GM18507 (cell line): ENCODE data around the gene FAM151A.

Source experiments
- DNase-seq: peaks from one replicate; pipeline ENCODE4 v3.0.0; 2011; ENCODE audit warnings: low read depth; ENCODE audit not compliant: insufficient read length; ENCODE audit errors: extremely low spot score
- FAIRE-seq: peaks from 2 replicates; lab custom pipeline; 2011; peaks lifted over from hg19 to GRCh38; lab: Jason Lieb, UNC

The FAM151A gene

DNA sequence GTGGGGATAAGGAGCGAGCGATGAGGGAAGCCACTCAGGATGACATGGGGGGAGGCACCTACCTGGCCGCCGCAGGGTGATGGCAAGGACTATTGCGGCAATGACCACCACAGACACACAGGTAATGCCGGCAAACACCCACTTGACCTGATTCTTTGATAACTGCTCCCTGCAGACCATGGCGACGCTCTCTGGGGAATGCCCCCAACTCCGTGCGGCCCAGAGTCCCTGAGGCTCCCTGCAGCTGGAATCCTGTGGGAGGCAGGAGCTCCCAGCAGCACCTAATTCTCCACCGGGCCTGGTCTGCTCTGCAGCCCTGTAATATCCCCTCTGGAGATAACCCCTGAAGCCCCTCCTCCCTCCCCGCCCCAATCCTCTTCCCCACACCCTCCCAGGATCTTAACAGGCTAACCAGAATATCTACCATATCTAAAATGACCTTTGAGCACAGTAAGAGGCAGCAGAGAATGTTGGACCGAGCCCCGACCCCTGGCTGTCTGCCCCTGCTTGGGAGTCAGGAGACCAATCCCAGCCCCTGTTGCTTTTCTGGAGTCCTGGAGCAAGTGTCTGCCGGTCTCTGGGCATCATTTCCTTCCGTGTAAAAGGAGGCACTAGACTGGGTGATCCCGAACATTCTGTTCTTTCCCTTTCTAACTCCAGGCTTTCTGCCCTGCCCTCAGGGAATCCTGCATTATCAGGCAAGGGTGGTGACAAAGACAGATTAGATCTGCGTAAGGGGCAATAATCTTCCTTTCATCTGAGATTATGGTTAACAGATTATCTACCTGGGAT, at the start of gene FAM151A:
TSS of gene FAM151A (minus strand) at position 310 of the 792 bp plus-strand sequence. CDS start at position 180, 130 bp downstream.
- FAIRE-seq (no peak), DNase-seq (no peak)

DNA sequence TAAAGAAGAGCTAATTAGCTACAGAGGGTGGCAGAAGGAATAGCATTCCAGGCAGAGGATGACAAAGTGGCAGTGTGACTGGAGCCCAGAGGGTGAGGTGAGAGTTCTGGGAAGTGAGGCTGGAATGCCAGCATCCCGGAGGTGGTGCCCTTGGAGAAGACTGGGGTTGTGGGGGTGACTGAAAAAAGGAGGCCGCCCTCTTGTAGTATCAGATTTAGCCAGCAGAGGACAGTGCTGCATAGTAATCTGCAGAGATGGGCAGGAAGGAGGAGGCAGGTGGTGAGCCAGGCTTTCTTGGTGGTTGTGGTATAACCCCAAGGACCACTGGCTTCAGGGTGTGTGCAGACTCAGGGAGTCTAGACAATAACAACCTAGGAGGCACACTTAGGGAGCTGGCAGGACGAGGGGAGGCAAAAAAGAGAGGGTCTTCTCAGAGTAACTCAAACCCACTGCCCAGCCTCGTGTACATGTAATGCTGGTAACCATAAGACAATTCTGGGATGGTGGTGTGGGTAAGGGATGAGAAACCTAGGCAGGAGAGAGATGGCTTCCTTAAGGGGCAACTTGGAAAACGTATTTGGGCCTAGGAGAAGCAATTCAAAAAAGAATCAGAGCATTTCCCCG, 48.8 kb upstream of the FAM151A start:
- DNase-seq (peak; percentile 40), FAIRE-seq (peak; percentile 64)

DNA sequence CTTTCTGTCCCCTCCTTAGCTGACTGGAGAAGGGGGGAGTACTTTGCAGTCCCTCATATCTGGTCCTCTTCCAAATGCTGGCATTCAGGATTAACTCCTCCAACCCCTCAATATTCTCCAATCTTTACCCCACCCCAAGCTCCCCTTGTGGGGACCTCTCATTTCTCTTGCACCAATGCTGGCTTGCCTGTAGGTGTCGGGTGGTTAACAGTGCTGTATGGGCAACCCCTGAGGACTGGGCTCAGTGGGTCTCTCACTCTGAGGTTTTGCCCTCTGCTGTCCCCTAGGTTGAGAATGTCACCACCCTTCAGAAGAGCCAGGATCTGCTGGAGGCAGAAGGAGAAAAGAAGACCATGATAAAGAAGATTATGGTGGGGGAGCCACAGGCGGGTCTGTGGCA, 45.2 kb upstream of the FAM151A start:
- no peak for FAIRE-seq
- no peak for DNase-seq

GRCh38 chr1:54667797-54668196, 44.5 kb upstream of the FAM151A start:
- no peak for DNase-seq
- FAIRE-seq = no peak

DNA sequence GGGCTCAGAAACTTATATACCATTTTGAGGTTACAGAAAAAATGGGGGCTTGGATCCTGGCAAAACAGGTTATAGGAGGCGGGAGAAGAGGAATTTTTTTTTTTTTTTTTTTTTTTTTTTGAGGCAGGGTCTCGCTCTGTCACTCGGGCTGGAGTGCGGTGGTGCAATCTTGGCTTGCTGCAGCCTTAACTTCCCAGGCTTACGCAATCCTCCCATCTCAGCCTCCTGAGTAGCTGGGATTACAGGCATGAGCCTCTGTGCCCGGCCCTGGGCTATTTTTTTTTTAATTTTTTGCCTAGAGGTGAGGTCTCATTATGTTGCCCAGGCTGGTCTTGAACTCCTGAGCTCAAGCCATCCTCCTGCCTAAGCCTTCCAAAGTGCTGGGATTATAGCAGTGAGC, 43.0 kb upstream of the FAM151A start:
- no peak for FAIRE-seq
- no peak for DNase-seq

GRCh38 chr1:54665852-54666251, 42.5 kb upstream of the FAM151A start:
- FAIRE-seq (no peak), DNase-seq (no peak)

- FAIRE-seq = no peak
- DNase-seq = no peak
Measured at GRCh38 chr1:54664364-54664763, 41.0 kb upstream of the FAM151A start.

- DNase-seq (no peak), FAIRE-seq (no peak)
Measured at GRCh38 chr1:54663725-54664124, 40.4 kb upstream of the FAM151A start.

GRCh38 chr1:54658164-54658913, 35.0 kb upstream of the FAM151A start:
- no peak for DNase-seq
- no peak for FAIRE-seq

DNA sequence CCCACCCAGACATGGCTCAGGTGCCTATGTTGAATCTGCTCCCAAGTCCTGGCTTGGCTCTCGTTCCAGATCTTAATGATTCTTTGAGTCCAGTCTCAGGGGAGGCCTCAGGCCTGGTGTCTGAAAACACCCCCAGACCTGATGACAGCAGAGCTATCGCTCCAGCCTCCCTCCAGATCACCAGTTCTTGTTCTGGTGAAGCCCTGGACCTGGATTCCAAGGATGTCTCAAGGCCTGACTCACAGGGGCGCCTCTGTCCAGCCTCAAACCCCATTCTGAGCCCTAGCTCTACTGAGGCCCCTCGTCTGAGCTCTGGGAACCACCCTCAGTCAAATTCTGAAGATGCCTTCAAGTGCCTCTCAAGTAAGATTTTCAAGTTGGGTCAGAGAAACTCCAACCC, 29.7 kb upstream of the FAM151A start:
- FAIRE-seq (no peak), DNase-seq (no peak)

DNA sequence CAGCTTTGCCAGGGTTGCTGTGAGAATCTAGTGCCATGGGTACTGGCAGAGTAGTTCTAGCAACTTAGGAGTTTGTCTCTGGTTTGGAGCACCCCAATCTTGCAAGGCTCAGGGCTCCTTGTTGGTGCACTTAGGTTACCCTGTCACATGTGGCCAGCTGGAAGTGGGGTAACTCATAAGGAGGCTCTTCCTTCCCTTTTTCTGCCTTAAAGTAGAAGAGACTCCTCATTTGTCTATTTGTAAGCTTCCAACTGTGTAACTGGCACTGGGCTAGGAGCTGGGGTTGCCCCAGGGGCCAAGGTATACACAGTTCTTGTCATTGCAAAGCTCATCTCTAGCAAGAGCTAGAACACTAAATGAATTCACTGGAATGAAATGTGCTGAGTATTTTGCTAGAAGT, 28.8 kb upstream of the FAM151A start:
- no peak for DNase-seq
- no peak for FAIRE-seq

DNA sequence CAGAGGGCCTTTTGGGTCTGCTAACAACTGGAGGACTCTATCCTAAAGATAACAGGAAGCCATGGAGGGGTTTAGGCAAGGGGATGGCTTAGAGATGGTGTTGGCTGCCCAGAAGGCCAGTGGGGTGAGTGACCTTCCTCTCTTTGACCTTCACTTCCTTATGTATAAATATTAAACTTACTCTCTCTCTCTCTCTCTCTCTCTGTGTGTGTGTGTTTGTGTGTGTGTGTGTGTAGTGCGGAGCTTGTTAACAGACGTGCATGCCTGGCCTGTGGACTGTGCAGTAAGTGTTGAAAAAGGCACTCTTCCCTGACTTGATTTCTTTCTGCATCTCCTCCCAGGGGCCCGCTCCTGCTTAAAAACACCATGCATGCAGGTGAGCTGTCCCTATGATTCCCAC, 28.3 kb upstream of the FAM151A start:
- DNase-seq (no peak), FAIRE-seq (no peak)

- FAIRE-seq = no peak
Measured at GRCh38 chr1:54650417-54650816, 27.1 kb upstream of the FAM151A start.

DNA sequence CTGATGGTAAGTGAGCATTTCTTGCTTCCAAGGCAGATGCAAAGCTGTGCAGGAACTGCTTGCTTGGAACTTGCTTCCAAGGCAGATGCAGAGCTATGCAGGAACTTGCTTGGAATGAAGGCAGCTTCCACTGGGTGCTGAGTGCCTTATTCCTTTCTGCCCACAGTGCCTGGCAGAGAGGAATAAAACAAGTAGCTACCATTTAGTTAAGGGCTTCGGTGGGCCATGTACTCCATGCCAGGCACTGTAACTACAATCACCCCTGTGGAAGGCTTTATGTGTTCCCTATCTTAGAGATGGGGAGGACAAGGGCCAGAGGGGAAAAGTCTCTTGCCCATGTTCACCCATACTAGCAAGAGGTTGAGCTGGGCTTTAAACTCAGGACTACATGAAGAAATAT, 26.6 kb upstream of the FAM151A start:
- DNase-seq (no peak), FAIRE-seq (no peak)

More at GRCh38 chr1:54650417-54650816, 27.1 kb upstream of the FAM151A start:
- no peak for DNase-seq

- DNase-seq (no peak), FAIRE-seq (no peak)
Measured at GRCh38 chr1:54649130-54649898, 26.0 kb upstream of the FAM151A start.

- DNase-seq (no peak), FAIRE-seq (no peak)
Measured at GRCh38 chr1:54645806-54646676, 22.7 kb upstream of the FAM151A start.

GRCh38 chr1:54643736-54644135, 20.4 kb upstream of the FAM151A start:
- DNase-seq (no peak), FAIRE-seq (no peak)

- no peak for FAIRE-seq
- no peak for DNase-seq
Measured at GRCh38 chr1:54640863-54641836, 17.8 kb upstream of the FAM151A start, which contains the start of gene MROH7. Gene MROH7 (plus strand): TSS chr1:54641786. CDS start chr1:54652927, 11,141 bp downstream.
